ENCODE measurements around the gene ADAMTS9.

ADAMTS9 gene

GRCh38 chr3:64685800-64686445 is 1.9 kb downstream of the ADAMTS9 start:
- no peak for DNase-seq

GRCh38 chr3:64685331-64685799 is 2.4 kb downstream of the ADAMTS9 start:
- no peak for DNase-seq

- DNase-seq = no peak
These were observed 3.0 kb downstream of the ADAMTS9 start for GRCh38 chr3:64684715-64685261.

GRCh38 chr3:64681827-64682226 is 6.0 kb downstream of the ADAMTS9 start:
- no peak for DNase-seq

- no peak for DNase-seq
These were observed 6.8 kb downstream of the ADAMTS9 start for GRCh38 chr3:64681015-64681414.

- no peak for DNase-seq
These were observed 7.5 kb downstream of the ADAMTS9 start for GRCh38 chr3:64680334-64680733.

GRCh38 chr3:64677961-64678716 is 9.7 kb downstream of the ADAMTS9 start:
- DNase-seq = no peak

- no peak for DNase-seq
These were observed 11.0 kb downstream of the ADAMTS9 start for GRCh38 chr3:64676831-64677230.

- no peak for DNase-seq
These were observed 12.0 kb downstream of the ADAMTS9 start for GRCh38 chr3:64675687-64676247.

- no peak for DNase-seq
These were observed 13.2 kb downstream of the ADAMTS9 start for GRCh38 chr3:64674591-64675076.

GRCh38 chr3:64673159-64673715 is 14.6 kb downstream of the ADAMTS9 start:
- DNase-seq = no peak

GRCh38 chr3:64668582-64669510 is 19.0 kb downstream of the ADAMTS9 start:
- no peak for DNase-seq

GRCh38 chr3:64667887-64668581 is 19.8 kb downstream of the ADAMTS9 start:
- DNase-seq = no peak

GRCh38 chr3:64667138-64667537 is 20.7 kb downstream of the ADAMTS9 start:
- DNase-seq = no peak

GRCh38 chr3:64666171-64666588 is 21.6 kb downstream of the ADAMTS9 start:
- no peak for DNase-seq

- no peak for DNase-seq
These were observed 23.4 kb downstream of the ADAMTS9 start for GRCh38 chr3:64664397-64664796.

GRCh38 chr3:64659617-64659978 is 28.2 kb downstream of the ADAMTS9 start:
- DNase-seq = no peak

GRCh38 chr3:64658001-64658400 is 29.8 kb downstream of the ADAMTS9 start:
- no peak for DNase-seq

GRCh38 chr3:64656544-64656943 is 31.3 kb downstream of the ADAMTS9 start:
- DNase-seq = no peak

GRCh38 chr3:64655160-64655559 is 32.6 kb downstream of the ADAMTS9 start:
- DNase-seq = no peak

- DNase-seq = no peak
These were observed 33.8 kb downstream of the ADAMTS9 start for GRCh38 chr3:64654013-64654412.

GRCh38 chr3:64653101-64653500 is 34.7 kb downstream of the ADAMTS9 start:
- DNase-seq = no peak
